Neural cell (in vitro differentiated cells): ENCODE data around the gene USP35. TPM values are rescaled to one million over a fixed set of nuclear protein-coding genes. Genes with fewer than 3 reads are reported as not detected.
"Not testable (repeated sequence)": the region's sequence is repeated elsewhere in the genome, so short reads cannot be mapped to it uniquely, and the experiment has no call there.

ENCODE experiments used
- H2AFZ ChIP-seq: fragments of 200-600, 300-800 bp; sonication (generic), shearing (Covaris generic); 2 replicates; pipeline ENCODE4 v1.6.0; 2014; ENCODE audit warnings: low read depth, mild to moderate bottlenecking, antibody characterized with exemption, low read length, moderate library complexity
- H3F3A ChIP-seq: fragments of 200-600 bp; shearing (Covaris generic); 2 replicates; pipeline ENCODE4 v1.6.1; 2016; ENCODE audit warnings: mild to moderate bottlenecking, moderate library complexity, mixed read lengths, antibody characterized with exemption, low read length; ENCODE audit not compliant: insufficient read depth, poor library complexity, severe bottlenecking
- H3K27ac ChIP-seq: fragments of 200-600, 300-800 bp; sonication (generic), shearing (Covaris generic); 2 replicates; pipeline ENCODE4 v1.5.1; 2014; ENCODE audit warnings: mild to moderate bottlenecking, low read length, moderate library complexity
- H3K27me3 ChIP-seq: fragments of 300-800, 200-600 bp; sonication (generic), shearing (Covaris generic); 2 replicates; pipeline ENCODE4 v1.6.0; 2014; ENCODE audit warnings: mild to moderate bottlenecking, low read depth, low read length, moderate library complexity; ENCODE audit not compliant: insufficient read depth
- H3K36me3 ChIP-seq: fragments of 300-800, 200-600 bp; sonication (generic), shearing (Covaris generic); 2 replicates; pipeline ENCODE4 v1.5.1; 2014; ENCODE audit warnings: mild to moderate bottlenecking, antibody characterized with exemption, low read length, moderate library complexity; ENCODE audit not compliant: insufficient read depth
- H3K4me2 ChIP-seq: fragments of 300-800, 200-600 bp; sonication (generic), shearing (Covaris generic); 2 replicates; pipeline ENCODE4 v1.6.0; 2014; ENCODE audit warnings: mild to moderate bottlenecking, low read length
- H3K4me3 ChIP-seq: fragments of 300-800, 200-600 bp; sonication (generic), shearing (Covaris generic); 2 replicates; pipeline ENCODE4 v1.5.1; 2014; ENCODE audit warnings: mild to moderate bottlenecking, low read length, moderate library complexity
- H3K79me2 ChIP-seq: fragments of 200-600 bp; shearing (Covaris generic); replicated peaks from 2 replicates; pipeline ENCODE4 v1.6.0; 2014; ENCODE audit warnings: mild to moderate bottlenecking, low read length, moderate library complexity; ENCODE audit not compliant: insufficient read depth
- H3K9ac ChIP-seq: fragments of 300-800, 200-600 bp; sonication (generic), shearing (Covaris generic); 2 replicates; pipeline ENCODE4 v1.6.1; 2016; ENCODE audit warnings: mild to moderate bottlenecking, low read length, mixed read lengths
- H3K9me2 ChIP-seq: fragments of 200-600 bp; shearing (Covaris generic); 2 replicates; pipeline ENCODE4 v1.6.1; 2016; ENCODE audit warnings: mild to moderate bottlenecking, low read length, mixed read lengths; ENCODE audit not compliant: insufficient read depth
- H3K9me3 ChIP-seq: fragments of 200-600, 300-800 bp; sonication (generic), shearing (Covaris generic); 2 replicates; pipeline ENCODE4 v1.6.1; 2016; ENCODE audit warnings: mild to moderate bottlenecking, mixed run types, low read length, moderate library complexity, mixed read lengths
- H4K20me1 ChIP-seq: fragments of 200-600 bp; shearing (Covaris generic); 2 replicates; pipeline ENCODE4 v1.6.1; 2016; ENCODE audit warnings: mild to moderate bottlenecking, mixed run types; ENCODE audit not compliant: insufficient read depth
- EP300 ChIP-seq: fragments of 450-650 bp; conservative IDR thresholded peaks from 2 replicates; pipeline ENCODE4 v1.6.1; 2014; ENCODE audit warnings: antibody characterized with exemption, mild to moderate bottlenecking, moderate library complexity; ENCODE audit not compliant: poor library complexity, severe bottlenecking
- EZH2 ChIP-seq: fragments of 200-600, 300-800 bp; shearing (Covaris generic), sonication (generic); IDR thresholded peaks from 2 replicates; pipeline ENCODE4 v1.6.1; 2014; ENCODE audit warnings: antibody characterized with exemption, low read length, borderline replicate concordance, mild to moderate bottlenecking; ENCODE audit not compliant: insufficient read depth, poor library complexity, severe bottlenecking
- MXI1 ChIP-seq: fragments of 450-650 bp; conservative IDR thresholded peaks from 2 replicates; pipeline ENCODE4 v1.6.1; 2014; ENCODE audit warnings: antibody characterized with exemption, mild to moderate bottlenecking; ENCODE audit not compliant: poor library complexity, severe bottlenecking
- POLR2AphosphoS5 ChIP-seq: IDR thresholded peaks from 2 replicates; pipeline ENCODE4 v1.6.1; 2012
- RAD21 ChIP-seq: fragments of 450-650 bp; conservative IDR thresholded peaks from 2 replicates; pipeline ENCODE4 v1.6.1; 2014; ENCODE audit warnings: antibody characterized with exemption, mild to moderate bottlenecking, moderate library complexity
- SMC3 ChIP-seq: fragments of 450-650 bp; conservative IDR thresholded peaks from 2 replicates; pipeline ENCODE4 v1.6.1; 2014; ENCODE audit warnings: antibody characterized with exemption, mild to moderate bottlenecking, moderate library complexity; ENCODE audit not compliant: poor library complexity
- TAF1 ChIP-seq: IDR thresholded peaks from 2 replicates; pipeline ENCODE4 v1.6.1; 2012; ENCODE audit warnings: low read depth
- polyA plus RNA-seq: library from polyadenylated mRNA; depleted of rRNA; stranded (reverse); fragments of >200 nt; gene quantifications from 2 replicates; pipeline ENCODE4 v1.2.3, GENCODE V29; 2014
- TF ChIP-seq, protein P1 (sequence below): fragments of 450-650 bp; IDR thresholded peaks from 2 replicates; pipeline ENCODE4 v1.5.1; 2014; ENCODE audit warnings: antibody characterized with exemption, mild to moderate bottlenecking, moderate library complexity; ENCODE audit not compliant: poor library complexity, severe bottlenecking
- TF ChIP-seq, protein P2 (sequence below): IDR thresholded peaks from 2 replicates; pipeline ENCODE4 v1.6.1; 2012; ENCODE audit warnings: borderline replicate concordance

Gene USP35
- polyA plus RNA-seq, 1 donor from 2014 or later = 12.9 TPM

DNA sequence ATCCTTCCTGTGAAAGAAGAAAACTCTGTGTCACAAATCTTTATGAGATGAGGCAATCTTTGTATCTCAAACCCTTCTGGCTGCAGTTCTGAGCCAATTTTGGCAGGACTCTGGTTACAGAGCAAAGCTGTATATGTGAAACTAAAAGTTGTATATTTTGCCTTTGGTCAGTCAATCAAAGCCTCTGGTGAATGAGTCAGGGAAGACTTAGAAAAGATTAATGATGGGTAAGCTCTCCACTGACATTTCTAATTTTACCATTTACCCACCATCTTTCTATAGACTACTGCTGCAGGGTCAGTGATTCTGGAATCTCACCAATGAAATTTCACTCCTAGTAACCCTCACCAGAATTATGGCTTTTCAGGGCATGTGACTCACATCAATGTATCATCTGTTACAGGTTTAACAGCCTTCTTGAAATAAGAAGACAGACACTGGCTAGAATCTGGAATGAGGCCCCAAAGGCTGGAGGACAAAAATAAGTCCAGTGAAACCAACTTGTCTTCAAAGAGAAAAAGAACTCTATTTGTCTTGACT, 43.3 kb downstream of the USP35 start:
- Histone ChIP-seq H3K36me3 (no peaks in the 10 kb centered on the region), H3K9ac (no peak overlapping the region), H3K9me3 (no peaks in the 10 kb centered on the region), H2AFZ (no peak overlapping the region), H3K4me3 (no peak overlapping the region), H3K27ac (no peak overlapping the region), H3K4me2 (no peak overlapping the region), H4K20me1 (no peaks in the 10 kb centered on the region), H3F3A (no peaks in the 10 kb centered on the region), H3K9me2 (no peaks in the 10 kb centered on the region), H3K79me2 (peaks cover 4% of the 10 kb centered on the region), H3K27me3 (no peaks in the 10 kb centered on the region)
- no peak for TF ChIP-seq POLR2AphosphoS5
- no peak for TF ChIP-seq MXI1
- TF ChIP-seq TAF1 = no peak
- TF ChIP-seq RAD21 = no peak
- no peak for TF ChIP-seq SMC3
- TF ChIP-seq, protein P1, sequence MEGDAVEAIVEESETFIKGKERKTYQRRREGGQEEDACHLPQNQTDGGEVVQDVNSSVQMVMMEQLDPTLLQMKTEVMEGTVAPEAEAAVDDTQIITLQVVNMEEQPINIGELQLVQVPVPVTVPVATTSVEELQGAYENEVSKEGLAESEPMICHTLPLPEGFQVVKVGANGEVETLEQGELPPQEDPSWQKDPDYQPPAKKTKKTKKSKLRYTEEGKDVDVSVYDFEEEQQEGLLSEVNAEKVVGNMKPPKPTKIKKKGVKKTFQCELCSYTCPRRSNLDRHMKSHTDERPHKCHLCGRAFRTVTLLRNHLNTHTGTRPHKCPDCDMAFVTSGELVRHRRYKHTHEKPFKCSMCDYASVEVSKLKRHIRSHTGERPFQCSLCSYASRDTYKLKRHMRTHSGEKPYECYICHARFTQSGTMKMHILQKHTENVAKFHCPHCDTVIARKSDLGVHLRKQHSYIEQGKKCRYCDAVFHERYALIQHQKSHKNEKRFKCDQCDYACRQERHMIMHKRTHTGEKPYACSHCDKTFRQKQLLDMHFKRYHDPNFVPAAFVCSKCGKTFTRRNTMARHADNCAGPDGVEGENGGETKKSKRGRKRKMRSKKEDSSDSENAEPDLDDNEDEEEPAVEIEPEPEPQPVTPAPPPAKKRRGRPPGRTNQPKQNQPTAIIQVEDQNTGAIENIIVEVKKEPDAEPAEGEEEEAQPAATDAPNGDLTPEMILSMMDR = no peak
- no peak for TF ChIP-seq EZH2
- TF ChIP-seq EP300 = no peak
- TF ChIP-seq, protein P2, sequence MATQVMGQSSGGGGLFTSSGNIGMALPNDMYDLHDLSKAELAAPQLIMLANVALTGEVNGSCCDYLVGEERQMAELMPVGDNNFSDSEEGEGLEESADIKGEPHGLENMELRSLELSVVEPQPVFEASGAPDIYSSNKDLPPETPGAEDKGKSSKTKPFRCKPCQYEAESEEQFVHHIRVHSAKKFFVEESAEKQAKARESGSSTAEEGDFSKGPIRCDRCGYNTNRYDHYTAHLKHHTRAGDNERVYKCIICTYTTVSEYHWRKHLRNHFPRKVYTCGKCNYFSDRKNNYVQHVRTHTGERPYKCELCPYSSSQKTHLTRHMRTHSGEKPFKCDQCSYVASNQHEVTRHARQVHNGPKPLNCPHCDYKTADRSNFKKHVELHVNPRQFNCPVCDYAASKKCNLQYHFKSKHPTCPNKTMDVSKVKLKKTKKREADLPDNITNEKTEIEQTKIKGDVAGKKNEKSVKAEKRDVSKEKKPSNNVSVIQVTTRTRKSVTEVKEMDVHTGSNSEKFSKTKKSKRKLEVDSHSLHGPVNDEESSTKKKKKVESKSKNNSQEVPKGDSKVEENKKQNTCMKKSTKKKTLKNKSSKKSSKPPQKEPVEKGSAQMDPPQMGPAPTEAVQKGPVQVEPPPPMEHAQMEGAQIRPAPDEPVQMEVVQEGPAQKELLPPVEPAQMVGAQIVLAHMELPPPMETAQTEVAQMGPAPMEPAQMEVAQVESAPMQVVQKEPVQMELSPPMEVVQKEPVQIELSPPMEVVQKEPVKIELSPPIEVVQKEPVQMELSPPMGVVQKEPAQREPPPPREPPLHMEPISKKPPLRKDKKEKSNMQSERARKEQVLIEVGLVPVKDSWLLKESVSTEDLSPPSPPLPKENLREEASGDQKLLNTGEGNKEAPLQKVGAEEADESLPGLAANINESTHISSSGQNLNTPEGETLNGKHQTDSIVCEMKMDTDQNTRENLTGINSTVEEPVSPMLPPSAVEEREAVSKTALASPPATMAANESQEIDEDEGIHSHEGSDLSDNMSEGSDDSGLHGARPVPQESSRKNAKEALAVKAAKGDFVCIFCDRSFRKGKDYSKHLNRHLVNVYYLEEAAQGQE = no peak

DNA sequence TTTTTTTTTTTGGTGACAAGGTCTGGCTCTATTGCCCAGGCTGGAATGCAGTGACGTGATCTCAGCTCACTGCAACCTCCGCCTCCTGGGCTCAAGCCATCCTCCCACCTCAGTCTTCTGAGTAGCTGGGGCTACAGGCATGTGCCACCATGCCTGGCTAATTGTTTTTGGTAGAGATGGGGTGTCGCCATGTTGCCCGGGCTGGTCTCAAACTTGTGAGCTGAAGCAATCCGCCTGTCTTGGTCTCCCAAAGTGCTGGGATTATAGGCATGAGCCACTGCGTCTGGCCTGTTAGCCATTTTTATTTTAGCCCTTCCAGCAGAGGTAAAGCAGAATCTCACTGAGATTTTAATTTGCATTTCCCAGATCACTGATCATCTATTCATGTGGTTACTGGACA, 44.3 kb downstream of the USP35 start:
- H2AFZ ChIP-seq, H3K4me3 ChIP-seq, H3K27ac ChIP-seq, H3K4me2 ChIP-seq, H3K27me3 ChIP-seq, H3K79me2 ChIP-seq, H3K9ac ChIP-seq, H3F3A ChIP-seq, H4K20me1 ChIP-seq, H3K36me3 ChIP-seq, H3K9me2 ChIP-seq, H3K9me3 ChIP-seq: not testable (repeated sequence)

DNA sequence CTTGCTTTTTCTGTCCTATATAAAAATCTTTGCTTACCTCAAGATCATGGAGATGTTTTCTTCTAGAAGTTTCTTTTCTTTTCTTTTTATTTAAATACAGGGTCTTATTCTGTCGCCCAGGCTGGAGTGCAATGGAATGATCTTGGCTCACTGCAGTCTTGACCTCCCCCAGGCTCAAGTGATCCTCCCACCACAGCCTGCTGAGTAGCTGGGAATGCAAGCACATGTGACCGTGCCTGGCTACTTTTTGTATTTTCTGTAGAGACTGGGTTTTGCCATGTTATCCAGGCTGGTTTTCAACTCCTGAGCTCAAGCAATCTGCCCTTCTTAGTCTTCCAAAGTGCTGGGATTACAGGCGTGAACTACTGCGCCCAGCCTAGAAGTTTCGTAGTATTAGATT, 45.3 kb downstream of the USP35 start:
- Histone ChIP-seq H3K27ac (no peak overlapping the region), H3K4me3 (no peak overlapping the region), H3K79me2 (peaks cover 9% of the 10 kb centered on the region), H3K9me3 (no peaks in the 10 kb centered on the region), H3K27me3 (no peaks in the 10 kb centered on the region), H2AFZ (no peak overlapping the region), H4K20me1 (no peaks in the 10 kb centered on the region), H3K4me2 (no peak overlapping the region), H3K9ac (no peak overlapping the region), H3F3A (no peaks in the 10 kb centered on the region), H3K9me2 (no peaks in the 10 kb centered on the region), H3K36me3 (no peaks in the 10 kb centered on the region)
- TF ChIP-seq SMC3 (no peak), POLR2AphosphoS5 (no peak), TAF1 (no peak), EP300 (no peak), RAD21 (no peak), EZH2 (no peak), MXI1 (no peak)
- TF ChIP-seq, protein P2 = no peak
- TF ChIP-seq, protein P1 = no peak
